Cerebellar nuclear complex (tissue), 1 donor: ENCODE measurements around the gene TMEM109.

Experiments used
- DNase-seq, 2 experiments: peaks; one replicate each; lab custom pipeline; 2025; lab: John Stamatoyannopoulos, UW

TMEM109 gene

DNA sequence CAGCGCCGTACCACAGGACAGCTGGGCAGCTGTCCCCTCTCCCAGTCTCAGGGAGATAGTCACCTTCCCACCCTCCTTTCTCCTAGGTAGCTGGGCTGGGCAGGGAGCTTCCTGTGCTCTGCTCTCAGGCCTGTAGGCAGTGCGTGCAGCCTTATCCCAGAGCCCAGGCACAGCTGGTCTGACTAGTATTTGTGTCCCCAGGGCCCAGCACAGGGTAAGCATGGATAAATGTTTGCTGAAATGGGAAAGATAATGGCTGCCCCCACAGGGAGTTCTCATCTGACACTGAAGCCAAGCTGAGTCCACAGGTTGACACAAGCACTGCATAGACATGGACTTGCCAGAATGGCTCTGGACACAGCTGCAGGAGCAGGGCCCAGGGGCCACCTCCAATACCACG lies 28.3 kb downstream of the TMEM109 start:
- DNase-seq, result no peak

DNA sequence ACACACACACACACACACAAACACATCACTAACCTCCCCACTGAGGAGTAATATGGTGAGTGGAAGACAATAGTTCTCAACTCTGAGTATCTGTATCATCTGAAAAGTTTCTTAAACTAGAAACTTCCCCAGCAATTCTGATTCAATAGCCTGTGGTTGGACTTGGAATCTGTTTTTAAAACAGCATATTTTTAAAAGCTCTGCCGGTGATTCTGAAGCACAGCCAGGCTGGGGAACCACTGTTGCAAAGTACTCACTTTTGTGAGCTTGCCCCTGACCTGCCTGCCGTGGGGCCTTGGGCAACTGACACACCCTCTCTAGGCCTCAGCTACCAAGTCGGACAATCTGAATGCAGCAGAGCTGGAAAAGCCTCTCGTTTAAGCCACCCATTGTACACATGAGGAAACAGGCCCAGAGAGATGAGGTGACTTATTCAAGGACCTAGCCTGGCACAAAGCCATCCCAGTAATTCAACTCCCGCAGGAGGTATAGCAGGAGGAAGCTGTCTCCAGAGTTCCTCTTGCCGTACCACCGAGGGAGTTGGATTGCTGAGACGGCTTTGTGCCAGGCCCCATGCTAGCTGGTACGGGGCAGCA lies 29.1 kb downstream of the TMEM109 start:
- DNase-seq, result no peak

DNA sequence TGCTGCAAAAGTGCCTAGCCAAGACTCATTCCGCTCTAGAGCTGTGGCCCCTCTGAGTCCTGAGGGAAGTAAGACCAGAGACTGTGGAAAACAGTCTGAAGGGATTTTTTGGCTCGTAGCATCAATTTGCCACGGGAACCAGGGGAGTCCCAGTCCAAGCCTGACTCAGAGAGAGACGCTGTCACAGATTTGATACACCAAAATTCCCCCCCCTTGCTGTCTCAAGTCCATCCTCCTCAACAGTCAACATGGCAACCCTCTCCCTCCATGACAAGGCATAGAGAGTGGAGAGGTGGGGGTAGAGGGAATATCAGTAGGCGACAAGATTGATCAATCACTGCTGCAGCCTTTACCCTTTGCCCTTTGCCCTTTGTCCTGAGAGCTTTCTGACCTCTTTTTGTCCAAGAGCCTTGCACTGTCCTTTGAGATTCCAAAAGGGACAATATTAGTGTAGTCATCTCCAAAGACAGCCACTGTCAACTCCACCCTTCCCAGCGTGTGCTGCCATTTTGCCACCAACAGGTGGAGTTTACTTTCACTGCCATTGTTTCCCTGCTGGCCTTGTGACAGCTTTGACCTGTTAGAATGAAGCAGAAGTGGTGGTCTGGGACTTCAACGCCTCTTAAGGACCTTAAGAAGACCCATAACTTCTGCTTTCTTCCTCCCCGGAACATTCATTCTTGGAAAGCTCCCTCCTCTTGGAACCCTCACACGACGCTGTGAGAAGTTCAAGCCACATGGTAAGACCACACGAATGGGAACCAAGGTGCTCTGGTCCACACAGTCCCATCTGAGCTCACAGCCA lies 30.7 kb downstream of the TMEM109 start:
- DNase-seq, result no peak

DNA sequence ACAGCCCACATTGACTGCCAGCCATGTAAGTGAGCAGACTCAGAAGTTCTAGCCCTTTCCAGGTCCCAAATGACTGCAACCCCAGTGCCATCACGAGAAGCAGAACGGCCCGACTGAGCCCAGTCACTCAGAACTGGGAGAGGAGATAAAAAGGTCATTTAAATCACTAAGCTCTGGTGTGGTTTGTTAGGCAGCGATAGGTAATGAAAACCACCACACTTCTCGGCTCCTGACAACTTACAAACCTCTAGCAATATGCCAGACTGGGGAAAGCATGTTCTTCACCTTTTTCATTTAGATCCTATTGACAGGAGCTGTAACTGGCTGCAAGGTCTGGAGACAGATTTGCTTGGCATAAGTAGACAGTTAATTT lies 31.3 kb downstream of the TMEM109 start:
- no peak for DNase-seq

DNA sequence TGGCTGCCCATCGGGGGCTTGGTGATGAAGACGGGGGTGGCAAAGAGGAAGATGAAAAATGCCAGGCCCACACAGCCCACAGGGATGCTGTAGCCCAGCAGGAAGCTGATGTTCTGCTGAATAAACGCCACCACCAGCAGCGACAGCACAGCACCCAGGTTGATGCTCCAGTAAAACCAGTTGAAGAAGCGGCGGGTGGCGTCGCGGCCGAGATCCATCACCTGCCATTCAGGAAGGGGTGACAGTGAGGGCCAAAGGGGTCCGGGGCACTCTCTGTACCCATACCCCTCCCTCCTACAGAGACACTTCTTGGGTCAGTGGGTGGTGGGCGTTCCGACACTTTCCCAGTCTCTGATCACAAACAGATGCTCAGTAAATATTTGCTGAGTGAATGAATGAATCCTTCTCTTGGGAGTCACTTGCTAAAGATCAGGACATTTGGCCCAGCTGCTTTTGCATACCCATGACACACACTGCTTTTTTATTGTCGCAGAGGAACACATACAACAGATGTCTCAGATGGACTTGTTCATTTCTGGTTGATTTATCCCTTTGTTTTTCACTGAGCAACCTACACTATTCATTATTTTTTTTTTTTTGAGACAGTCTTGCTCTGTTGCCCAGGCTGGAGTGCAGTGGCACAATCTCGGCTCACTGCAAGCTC lies 32.8 kb downstream of the TMEM109 start:
- no peak for DNase-seq

DNA sequence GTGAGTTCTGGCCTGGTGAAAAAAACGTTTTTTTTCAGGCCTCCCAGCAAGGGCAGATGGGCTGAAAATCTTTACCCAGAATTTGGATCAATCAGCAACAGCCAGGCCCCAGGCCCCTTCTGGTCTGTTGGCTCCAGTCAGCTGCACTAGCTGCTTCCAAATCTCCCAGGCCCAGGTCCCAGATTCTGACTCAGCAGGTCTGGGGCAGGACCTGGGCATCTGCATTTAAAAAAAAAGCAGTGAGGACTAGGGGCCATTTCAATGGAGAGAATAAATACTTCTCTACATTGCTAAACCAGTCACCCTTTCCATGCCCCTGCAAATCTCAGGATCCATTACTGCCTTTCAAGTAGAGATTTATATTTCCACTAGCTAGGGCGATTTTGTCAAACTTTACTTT lies 33.7 kb downstream of the TMEM109 start:
- DNase-seq, result no peak

DNA sequence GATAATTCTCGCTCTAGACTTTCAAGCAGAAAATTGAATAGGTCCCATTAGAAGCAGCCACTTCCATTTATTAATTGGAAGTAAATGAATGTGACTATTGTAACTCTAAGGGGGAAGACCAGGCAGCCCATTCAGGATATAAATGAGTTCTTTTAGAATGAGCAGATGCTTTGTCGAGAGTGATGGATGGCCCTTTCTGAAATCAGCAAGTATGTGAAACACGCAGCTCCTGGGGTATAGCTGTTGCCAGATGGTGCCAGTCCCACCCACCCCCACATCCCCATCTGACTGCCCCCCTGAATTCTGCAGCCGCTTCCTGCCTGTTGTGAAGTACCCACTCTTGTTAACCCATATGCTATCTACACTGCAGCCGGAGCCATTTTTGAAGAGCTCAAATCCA lies 34.3 kb downstream of the TMEM109 start:
- no peak for DNase-seq

DNA sequence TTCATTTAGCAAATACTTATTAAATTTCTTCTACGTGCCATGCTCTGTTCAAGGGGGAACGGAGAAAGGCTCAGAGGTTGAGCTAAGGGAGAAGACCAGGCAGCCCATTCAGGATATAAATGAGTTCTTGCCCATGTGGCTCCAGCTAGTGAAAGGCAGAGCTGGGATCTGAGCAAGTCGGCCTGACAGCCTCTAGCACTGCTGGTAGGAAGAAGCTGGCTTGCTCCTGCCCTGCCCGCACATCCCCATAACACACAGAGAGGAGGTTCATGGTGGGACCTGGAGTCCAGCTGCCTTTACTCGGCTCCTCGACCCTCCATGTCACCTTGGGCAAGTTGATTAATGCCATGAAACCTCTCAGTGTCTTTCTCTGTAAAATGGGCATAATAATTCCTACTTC lies 36.1 kb downstream of the TMEM109 start:
- DNase-seq, result no peak

DNA sequence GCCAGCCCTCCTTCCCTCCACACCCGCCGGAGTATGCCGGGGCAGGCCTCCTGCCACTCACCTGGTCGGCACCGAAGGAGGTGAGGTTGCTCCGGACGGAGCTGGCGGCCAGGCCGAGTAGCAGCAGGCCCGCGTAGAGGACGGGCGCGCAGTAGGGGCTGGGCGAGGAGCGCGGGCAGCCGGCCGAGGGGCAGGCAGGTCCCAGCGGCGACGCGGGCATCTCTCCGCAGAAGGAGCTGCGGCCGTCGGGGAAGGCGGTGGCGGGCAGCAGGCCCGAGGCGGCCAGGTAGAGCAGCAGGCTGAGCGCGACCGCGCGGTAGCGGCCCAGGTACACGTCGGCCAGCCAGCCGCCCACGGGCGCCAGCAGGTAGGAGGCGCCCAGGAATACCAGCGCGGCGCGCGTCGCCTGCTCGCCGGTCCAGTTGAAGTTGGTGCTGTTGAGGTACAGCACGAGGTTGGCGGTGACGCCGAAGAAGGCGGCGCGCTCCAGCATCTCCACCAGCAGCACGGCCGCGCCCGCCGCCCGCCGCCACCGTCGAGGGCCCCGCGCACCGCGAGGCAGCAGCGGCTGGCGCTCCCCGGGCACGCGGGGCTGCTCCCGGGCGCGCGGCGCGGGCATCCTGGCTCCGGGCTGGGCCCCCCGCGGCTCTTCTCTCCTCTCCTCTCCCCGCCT lies 37.1 kb downstream of the TMEM109 start:
- DNase-seq, result no peak

DNA sequence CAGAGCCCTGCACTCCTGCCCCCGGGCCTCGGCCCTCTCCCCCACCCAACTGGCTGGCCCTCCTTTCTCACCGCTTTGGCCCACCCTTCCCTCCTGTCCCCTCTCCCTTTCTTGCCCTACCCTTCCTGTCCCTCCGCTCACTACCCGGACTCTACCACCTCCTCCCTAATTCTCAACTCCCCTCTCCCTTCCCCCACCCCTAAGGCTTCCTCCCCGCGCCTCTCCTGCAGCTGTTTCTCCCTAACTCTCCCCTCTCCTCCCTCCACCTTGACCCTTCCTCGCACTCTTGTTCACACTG lies 37.6 kb downstream of the TMEM109 start:
- no peak for DNase-seq

DNA sequence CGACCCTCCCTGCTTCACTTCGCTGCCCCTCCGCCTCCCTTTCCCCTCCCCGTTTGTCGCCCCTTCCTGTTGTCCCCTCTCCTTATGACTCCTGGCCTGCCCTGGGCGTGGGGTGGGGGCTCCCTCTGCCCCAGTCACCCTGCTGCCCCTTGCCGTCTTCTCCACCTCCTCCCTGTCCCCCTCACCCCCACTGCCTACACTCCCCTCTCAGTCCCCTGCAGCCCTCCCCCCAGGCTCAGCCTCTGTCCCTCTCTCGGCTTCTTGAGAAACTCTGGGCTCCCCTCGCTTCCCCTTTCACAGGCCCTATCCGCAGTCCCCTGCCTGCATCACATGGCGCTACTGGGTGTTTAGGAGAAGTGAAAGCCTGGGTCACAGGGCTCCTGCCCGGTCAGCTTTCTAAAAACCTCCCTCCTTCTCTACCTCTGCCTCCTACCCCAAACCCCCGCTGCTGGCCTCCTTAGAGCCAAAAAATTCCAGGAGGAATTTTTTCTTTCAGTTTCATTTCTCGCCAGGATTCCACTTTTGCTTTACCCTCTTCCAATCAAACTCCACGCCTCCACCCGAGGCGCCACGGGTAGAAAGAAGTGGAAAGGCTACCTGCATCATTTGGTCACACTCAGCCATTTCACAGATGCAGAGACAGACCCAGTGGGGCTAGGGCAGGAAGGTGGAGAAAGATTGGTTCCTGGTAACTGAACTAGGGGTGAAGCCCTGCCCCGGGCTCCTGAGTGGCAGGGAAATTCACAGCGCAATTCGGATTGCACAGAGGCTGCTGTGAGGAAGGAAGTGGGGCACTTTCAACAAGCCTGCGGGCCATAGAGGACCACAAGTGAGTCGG lies 38.2 kb downstream of the TMEM109 start, which contains the start of gene SLC15A3:
TSS of gene SLC15A3 (minus strand) at position 273 of the 838 bp plus-strand sequence. CDS start 625 bp downstream, outside the sequence.
- DNase-seq, result no peak

DNA sequence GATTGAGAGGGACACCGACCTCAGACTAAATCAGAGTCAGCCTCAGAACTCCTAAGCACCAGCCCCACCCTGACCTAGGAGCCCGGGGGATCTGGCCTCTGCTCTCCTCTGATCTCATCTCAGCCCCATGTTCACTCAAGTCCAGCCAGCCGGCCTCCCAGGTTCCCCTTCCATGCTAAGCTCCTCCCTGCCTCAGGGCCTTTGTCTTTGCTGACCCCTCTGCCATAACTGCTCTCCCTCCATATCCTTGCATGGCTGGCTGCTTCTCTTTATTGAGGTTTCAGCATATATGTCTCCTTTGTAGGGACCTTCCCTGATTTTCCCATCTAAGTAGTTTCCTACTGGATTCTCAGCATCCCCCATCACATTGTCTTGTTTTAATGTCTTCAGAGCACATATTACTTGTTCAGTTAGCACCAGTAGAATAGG lies 38.8 kb downstream of the TMEM109 start:
- no peak for DNase-seq

DNA sequence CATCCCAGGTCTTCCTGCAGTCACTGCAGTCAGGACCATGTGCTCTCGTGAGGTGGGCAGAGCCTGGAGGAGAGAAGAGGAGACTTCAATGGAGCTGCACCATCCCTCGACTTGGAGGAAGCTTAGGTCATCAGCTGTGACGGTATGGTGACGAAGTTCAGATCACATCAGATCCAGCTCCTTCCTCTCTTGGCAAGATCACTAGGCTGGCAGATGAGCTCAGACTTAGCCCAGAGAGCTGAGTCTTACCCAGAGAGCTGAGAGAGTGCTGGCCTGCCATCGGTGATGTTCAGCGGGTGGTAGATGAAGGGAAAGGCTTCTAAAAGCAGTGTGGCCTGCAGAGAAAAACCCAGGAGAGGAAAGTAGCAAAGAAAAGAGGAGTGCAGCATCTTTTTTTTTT lies 39.8 kb downstream of the TMEM109 start:
- DNase-seq, result no peak

DNA sequence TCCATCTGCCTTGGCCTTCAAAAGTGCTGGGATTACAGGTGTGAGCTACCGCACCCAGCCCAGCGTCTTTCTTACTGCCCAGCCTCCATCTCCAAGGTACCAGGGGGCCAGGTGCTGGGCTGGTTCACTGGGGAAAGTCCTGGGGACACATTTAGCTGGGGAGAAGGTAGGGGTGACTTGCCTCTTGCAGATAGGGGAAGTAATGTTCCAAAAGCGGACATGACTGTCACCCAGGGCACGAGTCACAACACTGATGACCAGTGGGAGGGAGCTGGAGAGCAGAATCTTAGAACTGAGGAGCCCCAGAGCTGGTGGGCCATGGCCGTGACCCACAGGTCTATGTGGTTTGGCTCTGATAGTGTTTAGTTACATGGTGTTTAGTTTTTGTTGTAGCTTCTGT lies 40.5 kb downstream of the TMEM109 start:
- no peak for DNase-seq

DNA sequence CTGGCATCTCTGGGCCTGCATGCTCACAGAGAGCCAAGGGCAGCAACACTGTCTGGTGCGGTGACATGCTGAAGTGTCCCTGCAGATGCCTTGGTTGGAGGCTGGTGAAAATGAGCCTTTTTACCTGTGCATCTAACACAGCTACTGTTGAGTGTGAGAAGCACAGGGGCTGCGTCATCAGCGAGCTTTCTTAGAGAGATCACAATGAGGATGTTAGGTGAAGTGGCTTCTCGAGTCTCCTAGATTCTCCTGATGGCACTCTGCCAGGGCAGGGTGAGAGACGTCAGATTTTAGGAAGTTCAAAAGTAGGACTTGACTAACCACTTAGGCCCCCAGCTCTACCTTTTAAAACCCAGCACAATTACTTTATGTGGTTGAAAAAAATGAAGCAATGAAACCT lies 41.6 kb downstream of the TMEM109 start:
- DNase-seq, result no peak

DNA sequence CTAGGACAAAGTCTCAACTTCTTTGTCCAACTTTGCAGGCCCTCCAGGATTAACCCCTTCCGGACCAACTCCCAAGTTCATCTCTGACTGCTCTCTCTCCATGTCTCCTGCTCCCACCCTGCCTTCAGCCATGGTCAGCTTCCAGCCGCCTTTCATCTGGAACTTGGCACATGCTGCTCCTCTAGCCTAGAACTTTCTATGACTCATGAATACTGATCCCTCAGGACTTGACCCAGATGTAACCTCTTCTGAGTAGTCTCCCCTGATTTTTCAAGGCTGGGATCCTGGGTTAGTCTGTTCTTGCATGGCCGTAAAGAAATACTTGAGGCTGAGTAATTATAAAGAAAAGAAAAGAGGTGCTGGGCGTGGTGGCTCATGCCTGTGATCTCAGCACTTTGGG lies 43.2 kb downstream of the TMEM109 start:
- no peak for DNase-seq

DNA sequence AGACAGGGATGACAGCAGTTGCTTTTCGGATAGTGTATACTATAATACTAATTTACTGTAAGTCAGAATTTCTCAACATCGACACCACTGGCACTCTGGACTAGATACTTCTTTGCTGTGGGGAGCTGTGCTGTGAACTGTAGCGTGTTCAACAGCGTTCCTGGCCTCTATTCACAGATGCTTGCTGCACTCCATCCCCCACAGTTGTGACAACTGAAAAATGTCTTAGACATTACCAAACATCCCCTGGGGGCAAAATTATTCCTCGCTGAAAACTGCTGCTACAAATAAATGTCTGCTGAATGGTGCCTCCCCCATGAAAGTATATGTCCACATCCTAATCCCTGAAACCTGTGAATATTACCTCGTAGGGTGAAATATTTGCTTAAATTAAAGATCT lies 45.5 kb downstream of the TMEM109 start:
- no peak for DNase-seq

DNA sequence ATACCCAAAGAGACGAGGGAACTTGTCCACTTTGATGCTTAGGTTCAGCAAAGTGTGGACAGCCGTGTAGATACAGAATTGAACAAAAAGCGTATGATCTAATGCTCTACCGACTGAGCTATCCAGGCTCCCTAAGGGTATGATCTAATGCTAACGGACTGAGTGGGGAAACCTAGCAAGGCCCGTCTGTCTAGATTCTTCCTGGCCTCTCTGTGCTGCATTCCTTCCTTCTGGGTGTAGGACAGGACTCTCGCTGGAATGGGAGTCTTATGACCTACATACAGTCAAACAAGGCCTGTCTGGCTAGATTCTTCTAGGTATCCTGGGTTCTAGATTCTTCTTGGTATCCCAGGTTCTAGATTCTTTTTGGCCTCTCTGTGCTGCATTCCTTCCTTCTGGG lies 46.4 kb downstream of the TMEM109 start:
- DNase-seq, result no peak

DNA sequence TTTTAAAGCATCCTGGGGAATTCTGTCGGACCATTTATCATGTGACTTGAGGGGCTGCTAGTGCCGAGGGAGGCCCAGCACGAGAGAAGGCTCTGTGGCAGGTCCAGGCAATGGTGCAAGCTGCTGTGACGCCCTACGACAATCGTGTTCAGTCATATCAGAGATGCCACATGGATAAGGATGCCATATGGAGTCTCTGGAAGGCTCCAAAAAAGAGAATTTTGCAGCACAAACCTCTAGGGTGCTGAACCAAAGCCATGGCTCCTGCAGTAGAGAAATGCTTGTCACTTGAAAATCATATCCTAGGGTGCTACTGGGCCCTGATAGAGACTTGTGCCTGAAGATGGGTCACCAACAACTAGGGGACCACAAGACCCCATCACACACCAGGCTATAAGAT lies 50.8 kb downstream of the TMEM109 start:
- DNase-seq, result peak in 1 of 2 experiments; percentile 3

DNA sequence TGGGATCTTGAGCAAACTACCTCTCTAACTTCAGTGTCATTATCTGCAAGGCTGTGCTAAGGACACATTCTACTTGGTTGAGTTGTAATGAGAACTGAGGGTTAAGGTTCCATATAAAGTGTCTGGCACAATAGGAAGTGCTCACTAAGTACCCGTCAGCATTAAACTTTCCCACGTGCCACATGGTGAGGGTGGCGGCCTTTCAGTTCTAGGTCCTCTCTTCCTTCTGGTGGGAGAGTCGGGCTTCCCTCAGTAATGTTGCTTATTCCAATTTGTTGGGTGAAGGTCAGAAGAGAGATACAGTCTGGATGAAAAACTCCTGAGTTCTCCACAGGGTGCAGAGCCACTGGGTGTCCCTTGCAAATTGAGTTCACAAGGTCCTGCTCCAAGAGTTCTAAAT lies 52.9 kb downstream of the TMEM109 start:
- no peak for DNase-seq

DNA sequence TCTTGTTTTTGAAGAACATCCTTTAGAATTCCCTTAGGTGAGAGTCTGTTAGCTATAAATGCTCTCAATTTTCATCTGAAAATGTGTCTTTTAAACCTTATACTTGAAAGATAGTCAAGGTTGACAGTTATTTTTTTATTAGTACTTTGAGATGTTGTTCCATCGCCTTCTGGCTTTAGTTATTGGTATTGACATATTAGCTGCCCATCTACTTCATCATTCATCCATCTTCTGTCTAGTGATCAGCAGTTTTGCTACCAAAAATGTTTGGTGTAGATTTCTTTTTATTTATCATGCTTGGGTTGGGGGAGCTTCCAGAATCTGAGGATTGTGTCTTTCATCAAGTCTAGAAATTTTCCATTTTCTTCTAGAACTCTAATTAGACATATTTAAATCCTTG lies 54.3 kb downstream of the TMEM109 start:
- no peak for DNase-seq

DNA sequence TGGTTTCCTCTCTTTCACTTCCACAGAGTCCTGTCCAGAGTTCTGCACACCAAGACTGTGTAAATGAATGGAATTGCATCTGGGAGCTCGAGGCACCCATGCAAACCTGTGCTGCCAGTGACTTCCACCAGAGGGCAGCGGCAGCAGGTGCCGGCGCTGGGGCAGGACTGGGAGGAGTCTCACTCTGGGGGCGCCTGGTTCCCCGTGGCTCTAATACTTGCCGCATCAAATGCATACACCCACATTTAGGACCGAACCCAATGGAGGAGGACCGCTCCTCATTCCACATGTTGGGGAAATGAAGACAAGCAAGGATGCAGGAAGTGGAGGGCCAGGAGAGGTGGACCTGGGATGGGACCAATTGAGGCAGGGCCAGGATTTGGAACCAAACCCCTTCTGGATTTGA lies 56.4 kb downstream of the TMEM109 start:
- DNase-seq, result no peak
